ENCODE results near the gene BBOX1.
"Not testable (repeated sequence)": the region's sequence is repeated elsewhere in the genome, so short reads cannot be mapped to it uniquely, and the experiment has no call there.

BBOX1 gene

DNA sequence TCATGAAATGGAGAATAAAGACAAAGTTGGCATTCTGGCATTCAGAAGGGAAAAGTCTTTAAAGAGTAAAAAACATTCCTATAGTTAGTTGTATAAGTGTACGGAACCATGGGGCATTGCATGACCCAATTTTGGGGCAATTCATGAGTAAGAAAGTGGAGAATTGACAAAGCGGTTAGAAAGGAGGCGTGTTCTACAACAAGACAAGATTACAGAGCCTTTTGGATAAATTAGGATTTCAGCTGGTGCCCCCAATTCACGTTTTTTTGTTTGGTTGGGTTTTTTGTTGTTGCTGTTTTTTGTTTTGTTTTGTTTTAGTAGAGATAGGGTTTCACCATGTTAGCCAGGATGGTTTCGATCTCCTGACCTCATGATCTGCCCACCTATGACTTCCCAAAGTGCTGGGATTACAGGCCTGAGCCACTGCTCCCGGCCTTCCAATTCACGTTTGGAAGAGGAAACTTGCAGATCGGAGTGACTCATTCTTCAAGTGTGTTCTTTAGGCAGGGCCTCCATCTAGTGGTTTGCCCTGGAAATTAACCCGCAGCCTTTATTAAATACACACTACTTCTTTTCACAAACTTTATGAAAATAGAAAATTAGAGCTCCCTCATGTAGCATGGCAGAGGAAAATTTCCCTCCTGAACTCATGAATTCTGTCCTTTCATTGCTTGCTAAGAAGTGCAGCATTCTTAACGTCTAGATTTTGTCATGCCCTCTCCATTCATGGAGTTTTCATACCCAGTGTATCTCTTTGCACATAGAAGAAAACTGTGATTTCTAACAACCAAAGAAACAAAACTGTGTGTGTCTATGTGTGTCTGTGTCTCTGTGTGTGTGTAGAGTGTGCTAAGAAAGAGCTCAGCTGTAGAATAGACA lies 118.1 kb downstream of the BBOX1 start:
- H3K27ac Mint-ChIP-seq = no peak overlapping the region
- H3K9me3 Mint-ChIP-seq = no peaks in the 10 kb centered on the region

DNA sequence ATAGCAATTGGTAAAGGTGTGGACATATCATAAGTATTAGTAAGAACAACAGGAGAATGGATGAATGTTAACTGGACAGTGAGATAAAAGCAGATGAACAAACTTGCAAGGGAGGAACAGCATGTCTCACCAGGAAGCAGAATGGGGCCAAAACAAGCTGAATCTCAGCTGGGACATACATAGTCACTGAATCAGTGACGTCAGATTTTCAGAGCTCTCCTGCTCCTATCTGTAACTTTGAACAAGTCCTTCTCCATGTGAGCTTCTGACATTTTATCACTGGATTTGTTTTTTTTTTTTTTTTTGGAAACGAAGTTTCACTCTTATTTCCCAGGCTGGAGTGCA lies 118.7 kb downstream of the BBOX1 start:
- Mint-ChIP-seq H3K36me3 (ENCODE audit: low read depth) (no peaks in the 10 kb centered on the region), H3K27ac (no peak overlapping the region), H3K9me3 (no peaks in the 10 kb centered on the region), H3K27me3 (peaks cover 11% of the 10 kb centered on the region), H3K4me3 (no peak overlapping the region), H3K4me1 (ENCODE audit: low read depth) (no peaks in the 10 kb centered on the region)

More for the DNA sequence above, 118.1 kb downstream of the BBOX1 start:
- no peaks in the 10 kb centered on the region for H3K4me1 Mint-ChIP-seq (ENCODE audit: low read depth)
- no peaks in the 10 kb centered on the region for H3K36me3 Mint-ChIP-seq (ENCODE audit: low read depth)
- no peak overlapping the region for H3K4me3 Mint-ChIP-seq
- H3K27me3 Mint-ChIP-seq = peaks cover 11% of the 10 kb centered on the region

DNA sequence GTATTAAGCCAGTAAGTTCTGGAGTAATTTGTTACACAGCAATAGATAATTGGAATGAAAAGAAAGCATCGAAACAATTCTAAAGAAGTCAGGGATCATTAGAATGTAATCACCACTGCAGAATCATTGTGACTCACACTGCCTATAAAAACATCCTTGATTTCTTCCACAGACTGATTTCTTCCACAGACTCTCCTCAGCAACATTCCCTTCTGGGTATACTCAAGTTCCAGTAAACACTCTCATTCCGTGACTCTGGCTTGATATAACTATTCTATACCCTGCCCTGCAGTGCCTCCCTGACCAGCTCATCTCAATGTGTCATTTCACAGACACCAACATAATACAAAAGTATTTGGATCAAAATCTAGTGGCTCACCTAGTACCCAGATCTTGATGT lies 120.5 kb downstream of the BBOX1 start:
- no peak overlapping the region for H3K4me3 Mint-ChIP-seq
- H3K36me3 Mint-ChIP-seq (ENCODE audit: low read depth) = no peaks in the 10 kb centered on the region
- H3K9me3 Mint-ChIP-seq = no peaks in the 10 kb centered on the region
- no peak overlapping the region for H3K27ac Mint-ChIP-seq
- H3K27me3 Mint-ChIP-seq = peaks cover 11% of the 10 kb centered on the region
- no peaks in the 10 kb centered on the region for H3K4me1 Mint-ChIP-seq (ENCODE audit: low read depth)

DNA sequence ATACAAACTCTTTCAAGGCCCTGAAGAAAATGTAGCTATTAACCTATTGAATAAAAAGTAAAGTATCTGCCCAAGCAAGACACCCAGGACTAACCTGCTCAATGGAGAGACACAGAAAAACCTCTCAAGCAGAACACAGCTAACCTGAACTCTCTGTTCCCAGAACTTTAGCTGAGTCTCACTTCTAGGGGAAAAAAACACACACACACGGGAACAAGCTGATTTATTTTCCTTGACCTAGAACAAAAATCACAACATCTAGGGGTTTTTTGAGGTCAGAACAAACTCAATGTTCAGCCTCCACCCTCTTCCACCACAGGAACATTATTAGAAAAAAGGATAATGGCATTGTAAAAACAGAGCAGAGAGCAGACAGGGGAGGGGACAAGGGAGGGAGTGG lies 121.6 kb downstream of the BBOX1 start:
- Mint-ChIP-seq H3K27ac (no peak overlapping the region), H3K9me3 (no peaks in the 10 kb centered on the region), H3K27me3 (peaks cover 18% of the 10 kb centered on the region), H3K4me1 (ENCODE audit: low read depth) (no peaks in the 10 kb centered on the region), H3K36me3 (ENCODE audit: low read depth) (no peaks in the 10 kb centered on the region), H3K4me3 (no peak overlapping the region)

DNA sequence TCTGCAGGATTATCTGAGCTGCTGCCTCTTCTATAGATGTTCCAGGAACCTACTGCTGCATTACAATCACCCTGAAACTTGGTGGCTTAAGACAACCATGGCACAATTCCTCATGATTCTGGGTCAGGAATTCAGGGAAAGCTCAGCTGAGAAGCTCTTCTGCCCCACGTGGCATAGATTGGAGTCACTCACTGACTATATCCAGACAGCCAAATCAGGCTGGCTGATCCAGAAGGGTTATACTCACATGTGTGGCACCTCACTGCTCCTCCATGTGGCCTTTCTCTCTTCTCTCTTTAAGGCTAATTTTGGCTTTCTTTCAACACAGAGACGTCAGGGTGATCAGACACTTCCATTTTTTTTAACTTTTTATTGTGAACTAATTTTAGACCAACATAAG lies 125.5 kb downstream of the BBOX1 start:
- Mint-ChIP-seq H3K27ac (no peak overlapping the region), H3K4me3 (no peak overlapping the region), H3K27me3 (peaks cover 9% of the 10 kb centered on the region), H3K4me1 (ENCODE audit: low read depth) (no peaks in the 10 kb centered on the region), H3K36me3 (ENCODE audit: low read depth) (no peaks in the 10 kb centered on the region), H3K9me3 (no peaks in the 10 kb centered on the region)

DNA sequence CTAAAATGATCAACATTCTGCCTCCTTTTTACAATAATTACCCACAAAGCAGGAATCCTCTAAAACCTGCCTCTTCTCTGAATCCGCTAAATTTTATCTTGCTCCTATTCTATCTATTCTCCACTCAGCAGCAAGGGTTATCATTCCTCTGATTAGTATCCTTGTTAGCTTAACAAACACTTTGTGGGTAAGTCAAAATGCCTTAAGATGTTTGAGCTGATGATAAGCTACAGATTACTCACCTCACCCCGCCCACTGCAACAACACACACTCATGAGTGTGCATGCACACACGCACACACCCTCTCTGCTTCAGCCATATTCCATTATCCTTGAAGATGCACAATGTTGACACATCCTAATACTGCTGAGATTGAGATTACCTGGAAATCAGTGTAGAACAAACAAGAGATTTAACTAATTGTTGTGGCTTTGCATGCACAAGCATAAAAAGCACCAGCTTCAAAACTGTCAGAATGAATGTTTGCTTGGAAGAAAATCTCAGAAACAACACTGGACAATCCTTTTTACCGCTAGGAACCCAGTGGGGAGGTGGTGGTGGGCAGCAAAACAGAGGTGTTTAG lies 130.9 kb downstream of the BBOX1 start:
- no peaks in the 10 kb centered on the region for H3K4me1 Mint-ChIP-seq (ENCODE audit: low read depth)
- no peak overlapping the region for H3K4me3 Mint-ChIP-seq
- no peak overlapping the region for H3K27ac Mint-ChIP-seq
- H3K36me3 Mint-ChIP-seq (ENCODE audit: low read depth) = no peaks in the 10 kb centered on the region
- H3K27me3 Mint-ChIP-seq = peaks cover 16% of the 10 kb centered on the region
- H3K9me3 Mint-ChIP-seq = no peaks in the 10 kb centered on the region

DNA sequence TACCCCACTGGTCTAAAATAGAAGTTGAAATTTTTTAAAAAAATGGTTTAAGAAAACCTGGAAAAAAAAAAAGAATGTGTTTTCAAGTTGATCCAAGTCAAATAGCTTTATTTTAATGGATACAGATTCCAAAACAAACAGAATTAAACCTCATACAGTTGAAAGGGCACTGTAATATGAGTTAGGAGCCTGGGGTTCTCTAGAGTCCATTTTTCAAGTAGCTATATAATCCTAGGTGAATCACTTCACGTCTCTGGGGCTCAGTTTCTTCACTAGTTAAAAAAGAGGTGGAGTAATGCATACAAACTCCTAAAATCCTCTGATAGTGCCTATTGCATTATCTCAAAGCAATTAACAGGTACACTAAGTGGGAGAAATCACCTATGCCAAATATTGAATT lies 132.9 kb downstream of the BBOX1 start:
- H3K4me1 Mint-ChIP-seq (ENCODE audit: low read depth) = no peaks in the 10 kb centered on the region
- H3K27ac Mint-ChIP-seq = no peak overlapping the region
- peaks cover 11% of the 10 kb centered on the region for H3K27me3 Mint-ChIP-seq
- no peaks in the 10 kb centered on the region for H3K9me3 Mint-ChIP-seq
- no peaks in the 10 kb centered on the region for H3K36me3 Mint-ChIP-seq (ENCODE audit: low read depth)
- no peak overlapping the region for H3K4me3 Mint-ChIP-seq

DNA sequence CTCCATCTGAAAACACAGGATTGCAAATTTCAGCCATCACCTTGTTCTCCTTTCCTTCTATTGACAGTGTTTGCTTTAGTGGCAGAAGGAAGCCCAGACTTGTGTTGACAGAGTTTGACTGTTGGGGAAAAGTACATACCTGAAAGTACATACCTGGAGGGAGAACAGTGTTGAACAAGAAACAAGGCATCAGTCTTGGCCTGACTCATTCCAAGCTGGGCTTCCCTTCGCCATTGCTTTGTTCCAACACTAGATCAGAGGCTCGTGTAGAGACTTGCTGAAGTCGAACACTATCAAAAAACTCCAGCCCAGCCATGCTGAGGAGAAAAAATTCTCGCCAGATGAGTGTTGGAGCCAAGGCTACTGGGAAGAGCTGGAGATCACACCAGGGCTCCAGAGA lies 133.4 kb downstream of the BBOX1 start:
- Mint-ChIP-seq H3K27me3 (peaks cover 9% of the 10 kb centered on the region), H3K27ac (no peak overlapping the region), H3K36me3 (ENCODE audit: low read depth) (no peaks in the 10 kb centered on the region), H3K4me1 (ENCODE audit: low read depth) (no peaks in the 10 kb centered on the region), H3K9me3 (no peaks in the 10 kb centered on the region), H3K4me3 (no peak overlapping the region)

DNA sequence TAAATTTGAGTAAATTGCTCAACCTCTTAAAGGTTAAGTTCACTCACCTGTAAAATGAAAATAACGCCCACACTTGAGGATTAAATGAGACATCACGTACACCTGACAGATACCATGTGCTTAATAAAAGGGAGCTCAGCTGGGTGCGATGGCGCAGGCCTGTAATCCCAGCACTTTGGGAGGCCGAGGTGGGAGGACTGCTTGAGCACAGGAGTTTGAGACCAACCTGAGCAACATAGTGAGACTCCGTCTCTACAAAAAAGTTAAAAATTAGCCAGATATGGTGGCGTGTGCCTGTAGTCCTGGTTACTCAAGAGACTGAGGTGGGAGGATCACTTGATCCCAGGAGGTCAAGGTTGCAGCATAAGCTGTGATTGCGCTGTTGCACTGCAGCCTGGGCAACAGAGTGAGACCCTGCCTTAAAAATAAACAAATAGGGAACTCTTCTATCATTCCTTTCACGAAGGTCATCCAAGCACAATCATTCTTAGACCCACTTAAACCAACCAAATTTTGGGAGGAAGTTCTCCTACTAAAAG lies 134.1 kb downstream of the BBOX1 start:
- Mint-ChIP-seq H3K4me1 (ENCODE audit: low read depth) (no peaks in the 10 kb centered on the region), H3K27ac (no peak overlapping the region), H3K36me3 (ENCODE audit: low read depth) (no peaks in the 10 kb centered on the region), H3K4me3 (no peak overlapping the region), H3K9me3 (no peaks in the 10 kb centered on the region), H3K27me3 (peaks cover 8% of the 10 kb centered on the region)

DNA sequence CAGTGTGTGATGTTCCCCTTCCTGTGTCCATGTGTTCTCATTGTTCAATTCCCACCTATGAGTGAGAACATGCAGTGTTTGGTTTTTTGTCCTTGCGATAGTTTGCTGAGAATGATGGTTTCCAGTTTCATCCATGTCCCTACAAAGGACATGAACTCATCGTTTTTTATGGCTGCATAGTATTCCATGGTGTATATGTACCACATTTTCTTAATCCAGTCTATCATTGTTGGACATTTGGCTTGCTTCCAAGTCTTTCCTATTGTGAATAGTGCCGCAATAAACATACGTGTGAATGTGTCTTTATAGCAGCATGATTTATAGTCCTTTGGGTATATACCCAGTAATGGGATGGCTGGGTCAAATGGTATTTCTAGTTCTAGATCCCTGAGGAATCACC lies 134.9 kb downstream of the BBOX1 start:
- not testable (repeated sequence) for H3K4me1 Mint-ChIP-seq (ENCODE audit: low read depth); H3K27ac Mint-ChIP-seq; H3K4me3 Mint-ChIP-seq; H3K27me3 Mint-ChIP-seq; H3K9me3 Mint-ChIP-seq; H3K36me3 Mint-ChIP-seq (ENCODE audit: low read depth)

Data from stimulated activated naive CD8-positive, alpha-beta T cell treated with anti-CD3 and anti-CD28 coated beads, Interleukin-15, Interleukin-2, amounts not matched to agents 100 ng/mL and 50 ng/mL, for 24 hours (primary cell).